IMR-90 (cell line): ENCODE measurements around the gene IFT52. TPM values are rescaled to one million over a fixed set of nuclear protein-coding genes. Genes with fewer than 3 reads are reported as not detected.
A peak's percentile ranks its signal among the peaks of the same experiment; 100 is the strongest.

Experiments
- ATAC-seq: fragments of 200-7000 bp; cut with Tn5 transposase; 2 replicates; pipeline ENCODE4 v1.9.1; 2020; ENCODE audit warnings: low read depth, mild to moderate bottlenecking, moderate library complexity
- BruUV-seq: library from RNA; stranded (reverse); fragments of 400-500 nt; replicated peaks from 2 replicates; lab custom pipeline; 2021; lab: Mats Ljungman, UMichigan
- CTCF ChIA-PET: fragments of 300-600 bp; formaldehyde crosslinking; extraction: SDS; loops from one replicate; lab custom pipeline; 2021; ENCODE audit warnings: antibody characterized with exemption; lab: Yijun Ruan, JAX
- POLR2A ChIA-PET: fragments of 300-600 bp; sonication (Branson Sonifier 250); formaldehyde crosslinking; loops from one replicate; lab custom pipeline; 2022; ENCODE audit warnings: antibody characterized with exemption; ENCODE audit not compliant: unreplicated experiment; lab: Charles Lee
- DNase-seq: peaks from one replicate; pipeline ENCODE4 v3.0.0; 2013
- H2AFZ ChIP-seq: replicated peaks from 2 replicates; pipeline ENCODE3; 2013; ENCODE audit warnings: low read length, mild to moderate bottlenecking; ENCODE audit not compliant: poor library complexity
- H2AK5ac ChIP-seq: 2 replicates; pipeline ENCODE4 v1.6.1; 2013; ENCODE audit warnings: low read depth, low read length, inconsistent platforms
- H2AK9ac ChIP-seq: replicated peaks from 2 replicates; pipeline ENCODE3; 2013; ENCODE audit warnings: mild to moderate bottlenecking, low read depth, low read length, moderate library complexity; ENCODE audit not compliant: poor library complexity
- H2BK120ac ChIP-seq: 2 replicates; pipeline ENCODE4 v1.6.1; 2013; ENCODE audit warnings: low read depth, low read length, inconsistent platforms
- H2BK15ac ChIP-seq: 3 replicates; pipeline ENCODE4 v1.6.1; 2013; ENCODE audit warnings: low read depth, low read length, inconsistent platforms
- H2BK20ac ChIP-seq: 2 replicates; pipeline ENCODE4 v1.6.1; 2013; ENCODE audit warnings: low read depth, mild to moderate bottlenecking, inconsistent platforms, low read length, moderate library complexity
- H2BK5ac ChIP-seq: 2 replicates; pipeline ENCODE4 v1.6.1; 2013; ENCODE audit warnings: mild to moderate bottlenecking, low read depth, low read length, inconsistent platforms; ENCODE audit not compliant: poor library complexity, severe bottlenecking
- H3K14ac ChIP-seq: replicated peaks from 2 replicates; pipeline ENCODE4 v1.6.1; 2013; ENCODE audit warnings: low read depth, low read length, inconsistent platforms
- H3K18ac ChIP-seq: 2 replicates; pipeline ENCODE4 v1.6.1; 2013; ENCODE audit warnings: low read depth, low read length, control low read depth
- H3K23ac ChIP-seq: 2 replicates; pipeline ENCODE4 v1.6.1; 2013; ENCODE audit warnings: low read depth, low read length, inconsistent platforms
- H3K27ac ChIP-seq: 2 replicates; pipeline ENCODE4 v1.5.1; 2013; ENCODE audit warnings: mild to moderate bottlenecking, control low read depth, low read length; ENCODE audit not compliant: insufficient read depth
- H3K27me3 ChIP-seq: 2 replicates; pipeline ENCODE4 v1.6.1; 2013; ENCODE audit warnings: low read length; ENCODE audit not compliant: control insufficient read depth, insufficient read depth
- H3K36me3 ChIP-seq: 2 replicates; pipeline ENCODE4 v1.6.1; 2013; ENCODE audit warnings: low read length, mixed read lengths; ENCODE audit not compliant: control insufficient read depth, insufficient read depth
- H3K4ac ChIP-seq: 2 replicates; pipeline ENCODE4 v1.6.1; 2013; ENCODE audit warnings: low read depth, low read length, inconsistent platforms
- H3K4me1 ChIP-seq: 2 replicates; pipeline ENCODE4 v1.6.1; 2013; ENCODE audit warnings: low read length, mixed read lengths; ENCODE audit not compliant: control insufficient read depth, insufficient read depth
- H3K4me2 ChIP-seq: 2 replicates; pipeline ENCODE4 v1.6.1; 2013; ENCODE audit warnings: low read depth, mild to moderate bottlenecking, control low read depth, low read length, moderate library complexity
- H3K4me3 ChIP-seq: 2 replicates; pipeline ENCODE4 v1.5.1; 2013; ENCODE audit warnings: low read depth, mild to moderate bottlenecking, control low read depth, low read length, moderate library complexity; ENCODE audit not compliant: insufficient read depth
- H3K56ac ChIP-seq: 2 replicates; pipeline ENCODE4 v1.6.1; 2013; ENCODE audit warnings: low read length, inconsistent platforms; ENCODE audit not compliant: insufficient read depth; ENCODE audit errors: extremely low read depth
- H3K79me1 ChIP-seq, 2 experiments: 2 replicates each; pipeline ENCODE4 v1.6.1; 2013; ENCODE audit warnings: low read length in 2 of 2, inconsistent platforms in 1 of 2, low read depth in 1 of 2
- H3K9ac ChIP-seq: 2 replicates; pipeline ENCODE4 v1.6.1; 2013; ENCODE audit warnings: low read depth, low read length, control low read depth
- H3K9me1 ChIP-seq: 2 replicates; pipeline ENCODE4 v1.6.1; 2013; ENCODE audit warnings: low read length, inconsistent platforms; ENCODE audit not compliant: insufficient read depth
- H3K9me3 ChIP-seq: 2 replicates; pipeline ENCODE4 v1.6.1; 2013; ENCODE audit warnings: low read length; ENCODE audit not compliant: control insufficient read depth, insufficient read depth
- H4K20me1 ChIP-seq: 2 replicates; pipeline ENCODE4 v1.6.1; 2013; ENCODE audit warnings: low read length, inconsistent platforms; ENCODE audit not compliant: insufficient read depth
- H4K5ac ChIP-seq: 2 replicates; pipeline ENCODE4 v1.6.1; 2013; ENCODE audit warnings: mild to moderate bottlenecking, low read depth, low read length, control low read depth
- H4K8ac ChIP-seq, 2 experiments: 2 replicates each; pipeline ENCODE4 v1.6.1; 2013; ENCODE audit warnings: low read depth in 2 of 2, low read length in 2 of 2, control low read depth in 1 of 2, inconsistent platforms in 1 of 2
- H4K91ac ChIP-seq: 2 replicates; pipeline ENCODE4 v1.6.1; 2013; ENCODE audit warnings: low read depth, low read length, inconsistent platforms; ENCODE audit not compliant: insufficient read depth
- CEBPB ChIP-seq: IDR thresholded peaks from 2 replicates; pipeline ENCODE4 v1.6.1; 2012; ENCODE audit warnings: low read depth, low read length, improper control_type of control experiment
- CHD1 ChIP-seq: IDR thresholded peaks from 2 replicates; pipeline ENCODE4 v1.6.1; 2012; ENCODE audit warnings: low read depth, low read length, improper control_type of control experiment
- CTCF ChIP-seq: conservative IDR thresholded peaks from 2 replicates; pipeline ENCODE4 v1.5.1; 2012; ENCODE audit warnings: mild to moderate bottlenecking, low read depth, low read length, improper control_type of control experiment
- ELK1 ChIP-seq: fragments of 150-350 bp; IDR thresholded peaks from 2 replicates; pipeline ENCODE4 v1.6.1; 2016; ENCODE audit warnings: low read depth, mild to moderate bottlenecking, low read length, moderate library complexity, borderline replicate concordance
- POLR2A ChIP-seq: IDR thresholded peaks from 2 replicates; pipeline ENCODE4 v1.6.1; 2012; ENCODE audit warnings: mild to moderate bottlenecking, low read depth, low read length
- RAD21 ChIP-seq: IDR thresholded peaks from 2 replicates; pipeline ENCODE4 v1.6.1; 2012; ENCODE audit warnings: low read length, improper control_type of control experiment
- RFX5 ChIP-seq: IDR thresholded peaks from 2 replicates; pipeline ENCODE4 v1.8.0; 2012; ENCODE audit warnings: low read depth, mild to moderate bottlenecking, low read length, moderate library complexity
- SMC3 ChIP-seq: fragments of 150-350 bp; IDR thresholded peaks from 2 replicates; pipeline ENCODE4 v1.6.1; 2016; ENCODE audit warnings: low read depth, mild to moderate bottlenecking, antibody characterized with exemption, low read length, moderate library complexity
- WGBS, 2 experiments: methylation state at CpG; one replicate each; pipeline versions ENCODE4 v1.1.5 to v1.1.7; 2013; ENCODE audit warnings: missing lambda C conversion rate in 2 of 2; ENCODE audit not compliant: insufficient read length in 1 of 2; ENCODE audit errors: extremely low coverage in 2 of 2; 5-methylcytosine and 5-hydroxymethylcytosine counted together
- dilution Hi-C: fragments of 300-500 bp; cut with HindIII; formaldehyde crosslinking; loops from one replicate; pipeline ENCODE4 v1.14.3; 2018; ENCODE audit warnings: low sequenced_read_pairs; ENCODE audit not compliant: unreplicated experiment
- in situ Hi-C: fragments of 300-500 bp; cut with MboI; formaldehyde crosslinking; loops from 3 replicates; pipeline ENCODE4 v1.14.3; 2019; ENCODE audit warnings: low sequenced_read_pairs, inconsistent platforms, mixed read lengths
- intact Hi-C: fragments of 100-400 bp; cut with micrococcal nuclease; formaldehyde crosslinking; loops from 2 replicates; pipeline ENCODE4 v1.10.0; 2022
- polyA plus RNA-seq, 3 experiments: library from polyadenylated mRNA; depleted of rRNA; stranded (reverse); fragments of >200 nt; gene quantifications; 2 replicates each; pipeline ENCODE4 v1.2.3, GENCODE V29; 2012; ENCODE audit warnings: low replicate concordance in 1 of 3
- total RNA-seq: library from RNA; depleted of rRNA; stranded (reverse); fragments of >200 nt; gene quantifications from 2 replicates; pipeline ENCODE4 v1.2.3, GENCODE V29; 2012

The IFT52 gene
- total and polyA plus RNA-seq, 2 of the 4 experiments (the other 2 are of a cell fraction): 31.2 to 55.6 TPM

GRCh38 chr20:43691928-43692524, 101.3 kb downstream of the IFT52 start:
- Histone ChIP-seq H4K5ac (no peak overlapping the region), H4K8ac (no peak overlapping the region), H3K4me3 (no peak overlapping the region), H2BK15ac (no peak overlapping the region), H2BK20ac (no peak overlapping the region), H3K27ac (no peak overlapping the region), H3K27me3 (no peaks in the 10 kb centered on the region), H3K9me3 (no peaks in the 10 kb centered on the region), H2AK9ac (peak overlapping the region; percentile 50), H2AFZ (peak overlapping the region; percentile 63), H3K9ac (no peak overlapping the region), H3K36me3 (peaks cover 2% of the 10 kb centered on the region; the same call in 1 of the 2 replicates), H2BK5ac (no peak overlapping the region), H4K20me1 (no peaks in the 10 kb centered on the region; the same call in 1 of the 2 replicates), H4K91ac (no peak overlapping the region), H3K23ac (no peak overlapping the region), H3K14ac (no peak overlapping the region), H3K9me1 (no peaks in the 10 kb centered on the region), H3K79me1 (no peaks in the 10 kb centered on the region), H3K4me2 (no peak overlapping the region), H3K4ac (no peak overlapping the region), H2BK120ac (no peak overlapping the region), H2AK5ac (no peak overlapping the region), H3K56ac (no peak overlapping the region), H3K18ac (no peak overlapping the region), H3K4me1 (no peaks in the 10 kb centered on the region)
- ChIA-PET CTCF (interaction anchor here (0.6 to 3.3 kb wide), 5 partner anchors 11 to 161 kb away, joined by 3 to 20 read pairs (median 4); no protein-coding TSS in a partner anchor), POLR2A (no interaction called here)
- dilution Hi-C loops (no loop called here), intact Hi-C loops (loop anchor here (1.0 kb wide), 2 partner anchors 154 to 243 kb away; no protein-coding TSS in a partner anchor), in situ Hi-C loops (loop anchor here (10.0 kb wide), 1 partner anchor 157 kb away; no protein-coding TSS in a partner anchor)
- peak; percentile 18 for DNase-seq
- no TSS peak for BruUV-seq
- 81% methylated on average over 3 of the region's 5 CpGs; no CpG with 5 or more reads in 1 of the 2 experiments for WGBS, 2 experiments
- peak; percentile 49 for ATAC-seq
- TF ChIP-seq SMC3 (peak; percentile 55), CHD1 (no peak), RAD21 (peak; percentile 60), CTCF (peak; percentile 52), RFX5 (no peak), POLR2A (no peak), CEBPB (no peak), ELK1 (no peak)
